NCI-H1417 (cell line): Measurements from ENCODE around the gene KIAA0513.

ENCODE experiments used
- DNase-seq, 3 experiments: peaks; one replicate each; lab custom pipeline; 2025; lab: John Stamatoyannopoulos, UW

Gene KIAA0513

GRCh38 chr16:85072076-85072860, 44.7 kb downstream of the KIAA0513 start:
- DNase-seq, result no peak

GRCh38 chr16:85072947-85073346, 45.4 kb downstream of the KIAA0513 start:
- peak in 2 of 3 experiments; percentile 9 to 49 for DNase-seq

GRCh38 chr16:85074225-85074914, 46.8 kb downstream of the KIAA0513 start:
- DNase-seq, result no peak

- no peak for DNase-seq
Measured at GRCh38 chr16:85075236-85075924, 47.8 kb downstream of the KIAA0513 start.

- no peak for DNase-seq
Measured at GRCh38 chr16:85077039-85077438, 49.4 kb downstream of the KIAA0513 start.

GRCh38 chr16:85077576-85078125, 50.1 kb downstream of the KIAA0513 start:
- DNase-seq, result no peak

- DNase-seq, result no peak
Measured at GRCh38 chr16:85078226-85078625, 50.6 kb downstream of the KIAA0513 start.

GRCh38 chr16:85078952-85079351, 51.4 kb downstream of the KIAA0513 start:
- no peak for DNase-seq

GRCh38 chr16:85079785-85080570, 52.4 kb downstream of the KIAA0513 start:
- no peak for DNase-seq

- DNase-seq, result no peak
Measured at GRCh38 chr16:85081038-85081437, 53.4 kb downstream of the KIAA0513 start.

GRCh38 chr16:85081765-85082164, 54.2 kb downstream of the KIAA0513 start:
- DNase-seq, result no peak

- DNase-seq, result peak in 2 of 3 experiments; percentile 59 to 76
Measured at GRCh38 chr16:85082173-85083050, 54.8 kb downstream of the KIAA0513 start.

GRCh38 chr16:85083051-85083639, 55.5 kb downstream of the KIAA0513 start:
- DNase-seq, result peak in 1 of 3 experiments; percentile 16

GRCh38 chr16:85084841-85085510, 57.4 kb downstream of the KIAA0513 start:
- DNase-seq, result no peak

- no peak for DNase-seq
Measured at GRCh38 chr16:85085721-85086120, 58.1 kb downstream of the KIAA0513 start.

GRCh38 chr16:85086347-85087291, 59.0 kb downstream of the KIAA0513 start:
- peak; percentile 8 to 84 (median 72) for DNase-seq

- DNase-seq, result peak in 1 of 3 experiments; percentile 3
Measured at GRCh38 chr16:85087899-85088569, 60.4 kb downstream of the KIAA0513 start.
